ENCODE results near the gene CDC45.

The CDC45 gene

GRCh38 chr22:19470010-19470409, 9.7 kb upstream of the CDC45 start:
- no peak overlapping the region for H3K27ac Mint-ChIP-seq
- H3K4me3 Mint-ChIP-seq, result no peak overlapping the region
- H3K9me3 Mint-ChIP-seq, result no peaks in the 10 kb centered on the region
- DNase-seq, result no peak
- peaks cover 6% of the 10 kb centered on the region for H3K4me1 Mint-ChIP-seq
- peaks cover 62% of the 10 kb centered on the region for H3K36me3 Mint-ChIP-seq
- H3K27me3 Mint-ChIP-seq, result no peaks in the 10 kb centered on the region
- CTCF ChIA-PET, result interaction anchor here (1.9 kb wide), 1 partner anchor 19 kb away, joined by 4 read pairs; no protein-coding TSS in a partner anchor

- H3K4me3 Mint-ChIP-seq, result no peak overlapping the region
- peaks cover 8% of the 10 kb centered on the region for H3K4me1 Mint-ChIP-seq
- peak overlapping the region; percentile 60 for H3K27ac Mint-ChIP-seq
- CTCF ChIA-PET, result no interaction called here
- H3K9me3 Mint-ChIP-seq, result no peaks in the 10 kb centered on the region
- no peaks in the 10 kb centered on the region for H3K27me3 Mint-ChIP-seq
- no peak for DNase-seq
- H3K36me3 Mint-ChIP-seq, result peaks cover 61% of the 10 kb centered on the region
Observed at GRCh38 chr22:19471572-19471971, 8.1 kb upstream of the CDC45 start.

- Mint-ChIP-seq H3K27ac (no peak overlapping the region), H3K9me3 (no peaks in the 10 kb centered on the region), H3K4me3 (no peak overlapping the region), H3K4me1 (peaks cover 11% of the 10 kb centered on the region), H3K27me3 (no peaks in the 10 kb centered on the region), H3K36me3 (peaks cover 58% of the 10 kb centered on the region)
- no peak for DNase-seq
- CTCF ChIA-PET, result interaction anchor here (1.3 kb wide), 1 partner anchor 293 kb away, joined by 3 read pairs; no protein-coding TSS in a partner anchor
Observed at GRCh38 chr22:19472233-19472632, 7.5 kb upstream of the CDC45 start.

GRCh38 chr22:19473578-19473977, 6.1 kb upstream of the CDC45 start:
- CTCF ChIA-PET, result interaction anchor here (0.8 to 1.3 kb wide), 4 partner anchors 13 to 294 kb away, joined by 3 to 4 read pairs (median 3); no protein-coding TSS in a partner anchor
- peaks cover 45% of the 10 kb centered on the region for H3K36me3 Mint-ChIP-seq

GRCh38 chr22:19476023-19476422, 3.7 kb upstream of the CDC45 start:
- H3K27ac Mint-ChIP-seq, result no peak overlapping the region
- CTCF ChIA-PET, result no interaction called here

More at GRCh38 chr22:19473578-19473977, 6.1 kb upstream of the CDC45 start:
- no peak for DNase-seq
- Mint-ChIP-seq H3K27ac (no peak overlapping the region), H3K4me1 (peaks cover 20% of the 10 kb centered on the region), H3K9me3 (no peaks in the 10 kb centered on the region), H3K4me3 (no peak overlapping the region), H3K27me3 (no peaks in the 10 kb centered on the region)

GRCh38 chr22:19477321-19478044, 2.2 kb upstream of the CDC45 start:
- Mint-ChIP-seq H3K4me3 (peak overlapping the region; percentile 99), H3K27me3 (no peaks in the 10 kb centered on the region), H3K27ac (peak overlapping the region; percentile 91), H3K36me3 (peaks cover 28% of the 10 kb centered on the region), H3K9me3 (no peaks in the 10 kb centered on the region), H3K4me1 (peaks cover 34% of the 10 kb centered on the region)
- CTCF ChIA-PET, result interaction anchor here (0.7 to 3.0 kb wide), 11 partner anchors 8 to 370 kb away, joined by 3 to 14 read pairs (median 4); partner anchors contain the start of genes C22orf39 and SLC25A1
- no peak for DNase-seq

More at GRCh38 chr22:19476023-19476422, 3.7 kb upstream of the CDC45 start:
- no peak overlapping the region for H3K4me3 Mint-ChIP-seq
- no peaks in the 10 kb centered on the region for H3K27me3 Mint-ChIP-seq
- peaks cover 36% of the 10 kb centered on the region for H3K36me3 Mint-ChIP-seq
- H3K4me1 Mint-ChIP-seq, result peaks cover 33% of the 10 kb centered on the region
- no peaks in the 10 kb centered on the region for H3K9me3 Mint-ChIP-seq
- DNase-seq, result no peak

GRCh38 chr22:19478045-19478900, 1.4 kb upstream of the CDC45 start:
- peaks cover 29% of the 10 kb centered on the region for H3K36me3 Mint-ChIP-seq
- H3K9me3 Mint-ChIP-seq, result no peaks in the 10 kb centered on the region

GRCh38 chr22:19478901-19479354, 792 bp upstream of the CDC45 start, which contains the start of gene UFD1:
Gene UFD1 (minus strand): TSS chr22:19479193. CDS start chr22:19479085, 108 bp downstream.
- DNase-seq, result peak; percentile 89
- Mint-ChIP-seq H3K27me3 (no peaks in the 10 kb centered on the region), H3K27ac (peak within 1 kb of the TSS; percentile 98), H3K9me3 (no peaks in the 10 kb centered on the region), H3K36me3 (peaks cover 29% of the 10 kb centered on the region), H3K4me1 (peaks cover 39% of the 10 kb centered on the region), H3K4me3 (peak within 1 kb of the TSS; percentile 99)
- CTCF ChIA-PET, result interaction anchor here (0.7 to 3.0 kb wide), 4 partner anchors 14 to 299 kb away, joined by 3 to 14 read pairs (median 6); no protein-coding TSS in a partner anchor

More at GRCh38 chr22:19478045-19478900, 1.4 kb upstream of the CDC45 start:
- H3K4me3 Mint-ChIP-seq, result peak overlapping the region; percentile 99
- peak; percentile 45 for DNase-seq
- H3K4me1 Mint-ChIP-seq, result peaks cover 37% of the 10 kb centered on the region
- H3K27me3 Mint-ChIP-seq, result no peaks in the 10 kb centered on the region
- CTCF ChIA-PET, result interaction anchor here (0.7 to 3.0 kb wide), 12 partner anchors 9 to 370 kb away, joined by 3 to 14 read pairs (median 4); partner anchors contain the start of genes C22orf39 and SLC25A1
- peak overlapping the region; percentile 91 for H3K27ac Mint-ChIP-seq

DNA sequence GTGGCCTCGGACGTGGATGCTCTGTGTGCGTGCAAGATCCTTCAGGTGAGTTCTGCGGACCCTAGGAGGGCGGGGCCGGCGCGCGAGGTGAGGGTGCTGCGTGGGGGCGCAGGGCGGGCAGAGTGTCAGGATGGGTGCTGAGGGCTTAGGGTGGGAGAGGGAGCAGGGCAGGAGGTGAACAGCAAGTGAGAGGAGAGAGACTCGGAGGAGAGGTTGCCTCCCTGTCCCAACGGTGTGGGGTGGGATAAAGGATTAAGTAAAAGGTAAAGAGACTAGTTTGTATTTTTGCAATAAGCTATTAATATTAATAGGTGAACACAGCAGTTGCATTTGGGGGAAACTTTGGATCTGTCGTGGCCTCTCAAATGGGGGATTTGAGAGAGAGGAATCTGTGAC, 451 bp downstream of the CDC45 start:
- Mint-ChIP-seq H3K9me3 (no peaks in the 10 kb centered on the region), H3K36me3 (peaks cover 34% of the 10 kb centered on the region), H3K27ac (peak overlapping the region; percentile 98), H3K4me1 (peaks cover 39% of the 10 kb centered on the region), H3K27me3 (no peaks in the 10 kb centered on the region), H3K4me3 (peak overlapping the region; percentile 99)
- no peak for DNase-seq
- CTCF ChIA-PET, result interaction anchor here (1.3 kb wide), 1 partner anchor 152 kb away, joined by 4 read pairs; no protein-coding TSS in a partner anchor

DNA sequence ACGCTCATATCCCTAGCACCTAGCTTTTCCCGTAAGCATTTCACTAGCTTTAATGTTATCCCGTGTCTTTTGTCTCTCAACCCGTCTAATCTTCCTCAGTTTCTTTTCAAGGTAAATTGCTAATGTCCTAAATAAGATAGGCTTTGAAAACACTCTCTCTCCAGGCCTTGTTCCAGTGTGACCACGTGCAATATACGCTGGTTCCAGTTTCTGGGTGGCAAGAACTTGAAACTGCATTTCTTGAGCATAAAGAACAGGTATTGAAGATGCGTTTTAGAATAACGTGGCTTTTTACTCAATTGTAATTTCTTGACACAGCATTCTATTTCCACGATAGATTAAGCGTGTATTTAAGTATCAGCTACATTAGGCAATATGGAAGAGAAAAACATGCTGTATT, 1.1 kb downstream of the CDC45 start:
- Mint-ChIP-seq H3K27ac (no peak overlapping the region), H3K27me3 (no peaks in the 10 kb centered on the region), H3K4me3 (peak overlapping the region; percentile 99), H3K4me1 (peaks cover 36% of the 10 kb centered on the region), H3K9me3 (no peaks in the 10 kb centered on the region), H3K36me3 (peaks cover 29% of the 10 kb centered on the region)
- CTCF ChIA-PET, result no interaction called here
- no peak for DNase-seq

- Mint-ChIP-seq H3K4me3 (no peak overlapping the region), H3K9me3 (no peaks in the 10 kb centered on the region), H3K27ac (no peak overlapping the region), H3K36me3 (peaks cover 32% of the 10 kb centered on the region), H3K4me1 (peaks cover 27% of the 10 kb centered on the region), H3K27me3 (no peaks in the 10 kb centered on the region)
- DNase-seq, result no peak
- CTCF ChIA-PET, result no interaction called here
Observed at GRCh38 chr22:19482297-19482696, 2.6 kb downstream of the CDC45 start.

DNA sequence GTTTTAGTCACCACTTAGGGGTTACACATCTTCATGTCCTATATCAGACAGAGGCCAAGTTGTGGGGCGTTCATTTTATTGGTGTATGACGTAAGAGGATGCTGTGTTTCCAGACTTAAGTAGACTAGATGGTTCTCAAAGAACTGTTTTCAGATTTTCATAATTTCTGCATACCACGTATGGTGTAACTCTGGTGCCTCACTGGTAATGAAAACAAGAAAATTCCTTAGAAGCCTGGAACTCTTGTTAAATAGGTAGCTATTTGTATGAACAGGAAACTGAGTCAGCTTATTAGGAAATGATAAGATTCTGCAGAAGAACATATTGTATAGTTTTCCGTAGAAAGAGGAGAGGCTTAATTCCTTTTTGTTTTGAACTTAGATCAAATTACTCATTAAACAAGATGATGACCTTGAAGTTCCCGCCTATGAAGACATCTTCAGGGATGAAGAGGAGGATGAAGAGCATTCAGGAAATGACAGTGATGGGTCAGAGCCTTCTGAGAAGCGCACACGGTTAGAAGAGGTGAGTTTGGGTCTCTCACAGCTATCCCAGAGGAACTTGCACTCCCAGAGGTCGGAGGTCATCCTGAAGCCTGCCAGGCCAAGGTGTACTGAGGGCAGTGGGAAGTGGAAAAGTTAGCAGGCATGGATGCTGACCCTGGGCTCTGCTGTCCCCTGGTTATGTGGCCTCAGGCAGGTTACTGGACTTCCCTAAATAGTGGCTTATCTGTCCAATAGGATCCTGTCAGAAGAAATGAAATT, 3.9 kb downstream of the CDC45 start:
- H3K4me1 Mint-ChIP-seq, result peaks cover 19% of the 10 kb centered on the region
- peaks cover 32% of the 10 kb centered on the region for H3K36me3 Mint-ChIP-seq
- H3K27me3 Mint-ChIP-seq, result no peaks in the 10 kb centered on the region
- H3K4me3 Mint-ChIP-seq, result no peak overlapping the region
- H3K27ac Mint-ChIP-seq, result no peak overlapping the region
- no peaks in the 10 kb centered on the region for H3K9me3 Mint-ChIP-seq
- DNase-seq, result no peak
- CTCF ChIA-PET, result no interaction called here

DNA sequence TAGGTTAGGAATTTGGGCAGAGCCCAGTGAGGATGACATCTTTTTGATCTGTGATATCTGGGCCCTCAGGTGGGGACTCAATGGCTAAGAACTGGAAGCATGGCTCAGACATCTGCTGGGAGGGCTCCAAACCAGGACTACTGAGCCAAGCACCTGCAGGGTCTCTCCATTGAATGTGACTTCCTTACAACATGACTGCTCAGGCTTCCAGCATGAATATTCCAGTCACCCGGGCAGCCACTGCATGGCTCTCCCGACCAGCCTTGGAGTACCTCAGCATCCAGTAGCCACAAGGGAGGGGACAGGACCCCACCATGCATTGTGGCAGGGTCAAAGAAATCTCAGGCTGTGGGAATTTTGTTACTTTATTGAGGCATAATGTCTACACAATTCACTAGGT, 8.6 kb downstream of the CDC45 start:
- CTCF ChIA-PET, result interaction anchor here (1.0 to 1.2 kb wide), 2 partner anchors 9 to 142 kb away, joined by 3 read pairs; no protein-coding TSS in a partner anchor
- DNase-seq, result no peak
- Mint-ChIP-seq H3K27ac (no peak overlapping the region), H3K27me3 (no peaks in the 10 kb centered on the region), H3K4me1 (peaks cover 7% of the 10 kb centered on the region), H3K36me3 (peaks cover 43% of the 10 kb centered on the region), H3K4me3 (no peak overlapping the region), H3K9me3 (no peaks in the 10 kb centered on the region)
